ENCODE results near the gene CDC42SE2. TPM values are rescaled to one million over a fixed set of nuclear protein-coding genes. Genes with fewer than 3 reads are reported as not detected.

Gene CDC42SE2
- total RNA-seq, 2 experiments from 2014 or later: 54.2 to 66.8 TPM

GRCh38 chr5:131363811-131364506 lies 100.1 kb downstream of the CDC42SE2 start:
- no peak for DNase-seq (ENCODE audit: low spot score)
- Histone ChIP-seq H3K9me2 (ENCODE audit: insufficient read depth, low read length) (no peaks in the 10 kb centered on the region), H3K9me3 (ENCODE audit: low read length) (no peaks in the 10 kb centered on the region), H3K4me2 (ENCODE audit: low read length) (no peak overlapping the region), H3K4me3 (ENCODE audit: low read depth, low read length, poor library complexity, severe bottlenecking) (no peak overlapping the region), H3K79me2 (ENCODE audit: insufficient read depth, low read depth, low read length) (peaks cover 56% of the 10 kb centered on the region), H3K4me1 (ENCODE audit: insufficient read depth, low read length, poor library complexity, severe bottlenecking) (no peaks in the 10 kb centered on the region), H3K36me3 (ENCODE audit: insufficient read depth, low read length) (peaks cover 62% of the 10 kb centered on the region), H4K20me1 (ENCODE audit: insufficient read depth, low read length) (no peaks in the 10 kb centered on the region), H3K27ac (ENCODE audit: low read depth, low read length, poor library complexity, severe bottlenecking) (no peak overlapping the region), H2AFZ (ENCODE audit: low read length) (no peak overlapping the region)
- intact Hi-C loops (cut with micrococcal nuclease; ENCODE audit: unreplicated experiment): no loop called here
- BruUV-seq (replicated peaks): no TSS peak
- ChIA-PET CTCF (ENCODE audit: unreplicated experiment) (no interaction called here), POLR2A (interaction anchor here (1.3 to 3.1 kb wide), 2 partner anchors 10 to 77 kb away, joined by 3 to 18 read pairs; no protein-coding TSS in a partner anchor)
- no peak for TF ChIP-seq EZH2phosphoT487 (IDR thresholded peaks at IDR 0.05; ENCODE audit: borderline replicate concordance, low read depth, low read length)
- no peak for TF ChIP-seq CTCF (conservative IDR thresholded peaks at IDR 0.05; ENCODE audit: low read length)

- Histone ChIP-seq H2AFZ (ENCODE audit: low read length) (no peak overlapping the region), H3K27ac (ENCODE audit: low read depth, low read length, poor library complexity, severe bottlenecking) (no peak overlapping the region), H3K36me3 (ENCODE audit: insufficient read depth, low read length) (peaks cover 56% of the 10 kb centered on the region), H3K4me1 (ENCODE audit: insufficient read depth, low read length, poor library complexity, severe bottlenecking) (no peaks in the 10 kb centered on the region), H3K4me3 (ENCODE audit: low read depth, low read length, poor library complexity, severe bottlenecking) (no peak overlapping the region), H3K9me3 (ENCODE audit: low read length) (no peaks in the 10 kb centered on the region), H3K79me2 (ENCODE audit: insufficient read depth, low read depth, low read length) (peaks cover 57% of the 10 kb centered on the region), H3K9me2 (ENCODE audit: insufficient read depth, low read length) (no peaks in the 10 kb centered on the region), H4K20me1 (ENCODE audit: insufficient read depth, low read length) (no peaks in the 10 kb centered on the region), H3K4me2 (ENCODE audit: low read length) (no peak overlapping the region)
- ChIA-PET POLR2A (interaction anchor here (1.1 to 1.6 kb wide), 2 partner anchors 11 to 50 kb away, joined by 3 to 4 read pairs; no protein-coding TSS in a partner anchor), CTCF (ENCODE audit: unreplicated experiment) (no interaction called here)
- TF ChIP-seq EZH2phosphoT487 (IDR thresholded peaks at IDR 0.05; ENCODE audit: borderline replicate concordance, low read depth, low read length) (no peak), CTCF (conservative IDR thresholded peaks at IDR 0.05; ENCODE audit: low read length) (no peak)
- intact Hi-C loops (cut with micrococcal nuclease; ENCODE audit: unreplicated experiment): no loop called here
- BruUV-seq (replicated peaks): no TSS peak
- DNase-seq (ENCODE audit: low spot score): no peak
Observed at GRCh38 chr5:131364507-131365050, 100.7 kb downstream of the CDC42SE2 start.

GRCh38 chr5:131366428-131366827 lies 102.6 kb downstream of the CDC42SE2 start:
- POLR2A ChIA-PET: interaction anchor here (0.8 to 1.6 kb wide), 5 partner anchors 9 to 51 kb away, joined by 3 to 4 read pairs (median 4); no protein-coding TSS in a partner anchor

More at GRCh38 chr5:131366428-131366827, 102.6 kb downstream of the CDC42SE2 start:
- no peak for TF ChIP-seq CTCF (conservative IDR thresholded peaks at IDR 0.05; ENCODE audit: low read length)
- no peak for TF ChIP-seq EZH2phosphoT487 (IDR thresholded peaks at IDR 0.05; ENCODE audit: borderline replicate concordance, low read depth, low read length)
- Histone ChIP-seq H3K9me3 (ENCODE audit: low read length) (no peaks in the 10 kb centered on the region), H2AFZ (ENCODE audit: low read length) (no peak overlapping the region), H3K9me2 (ENCODE audit: insufficient read depth, low read length) (no peaks in the 10 kb centered on the region), H3K36me3 (ENCODE audit: insufficient read depth, low read length) (peaks cover 52% of the 10 kb centered on the region), H3K79me2 (ENCODE audit: insufficient read depth, low read depth, low read length) (peaks cover 64% of the 10 kb centered on the region), H3K27ac (ENCODE audit: low read depth, low read length, poor library complexity, severe bottlenecking) (no peak overlapping the region), H3K4me3 (ENCODE audit: low read depth, low read length, poor library complexity, severe bottlenecking) (no peak overlapping the region), H4K20me1 (ENCODE audit: insufficient read depth, low read length) (no peaks in the 10 kb centered on the region), H3K4me2 (ENCODE audit: low read length) (no peak overlapping the region), H3K4me1 (ENCODE audit: insufficient read depth, low read length, poor library complexity, severe bottlenecking) (no peaks in the 10 kb centered on the region)
- BruUV-seq (replicated peaks): no TSS peak
- no peak for DNase-seq (ENCODE audit: low spot score)
- intact Hi-C loops (cut with micrococcal nuclease; ENCODE audit: unreplicated experiment): no loop called here
- CTCF ChIA-PET (ENCODE audit: unreplicated experiment): no interaction called here
